Liver (tissue), 9 donors: Measurements from ENCODE around the gene GLI1. TPM values are rescaled to one million over a fixed set of nuclear protein-coding genes. Genes with fewer than 3 reads are reported as not detected.

Experiments
- DNase-seq: peaks from one replicate; pipeline ENCODE4 v3.0.0-alpha.2; 2017; ENCODE audit warnings: low spot score
- H3K27ac ChIP-seq, 2 donors: one replicate each; pipeline ENCODE4 v1.7.0; 2013; ENCODE audit warnings: inconsistent platforms in 2 of 2, low read length in 2 of 2, control low read depth in 1 of 2, low read depth in 1 of 2, mild to moderate bottlenecking in 1 of 2
- H3K27me3 ChIP-seq, 4 donors: one replicate each; pipeline versions ENCODE4 v1.6.1 to v1.7.0; 2013; ENCODE audit warnings: low read length in 3 of 4, inconsistent platforms in 1 of 4, mild to moderate bottlenecking in 1 of 4, moderate library complexity in 1 of 4; ENCODE audit not compliant: control insufficient read depth in 4 of 4, insufficient read depth in 4 of 4
- H3K36me3 ChIP-seq, 4 donors: one replicate each; pipeline versions ENCODE4 v1.6.1 to v1.7.0; 2013; ENCODE audit warnings: low read length in 3 of 4, mild to moderate bottlenecking in 3 of 4, low read depth in 1 of 4, moderate library complexity in 1 of 4; ENCODE audit not compliant: control insufficient read depth in 4 of 4, insufficient read depth in 3 of 4
- H3K4me1 ChIP-seq, 4 donors: one replicate each; pipeline versions ENCODE4 v1.6.1 to v1.7.0; 2013; ENCODE audit warnings: low read length in 3 of 4, mild to moderate bottlenecking in 3 of 4, moderate library complexity in 1 of 4; ENCODE audit not compliant: control insufficient read depth in 4 of 4, insufficient read depth in 4 of 4
- H3K4me3 ChIP-seq, 3 donors: one replicate each; pipeline versions ENCODE4 v1.6.1 to v1.7.0; 2013; ENCODE audit warnings: low read length in 3 of 3, control low read depth in 1 of 3, low read depth in 1 of 3, mild to moderate bottlenecking in 1 of 3
- H3K9ac ChIP-seq, 2 donors: one replicate each; pipeline ENCODE4 v1.7.0; 2013; ENCODE audit warnings: low read length in 2 of 2, mild to moderate bottlenecking in 2 of 2, moderate library complexity in 2 of 2, control low read depth in 1 of 2, low read depth in 1 of 2
- H3K9me3 ChIP-seq, 4 donors: one replicate each; pipeline versions ENCODE4 v1.6.1 to v1.7.0; 2013; ENCODE audit warnings: low read length in 3 of 4; ENCODE audit not compliant: control insufficient read depth in 4 of 4
- CTCF ChIP-seq: fragments of 150-350 bp; IDR thresholded peaks from 2 replicates; pipeline ENCODE4 v1.5.1; 2017; ENCODE audit warnings: improper control_type of control experiment, low read depth, low read length; ENCODE audit not compliant: missing input control
- EGR1 ChIP-seq, 2 donors: IDR thresholded peaks; 2 replicates each; pipeline ENCODE4 v1.6.1; 2016 to 2018; ENCODE audit warnings: antibody characterized with exemption in 2 of 2, low read depth in 2 of 2
- FOXA1 ChIP-seq: IDR thresholded peaks from 2 replicates; pipeline ENCODE4 v1.6.1; 2016; ENCODE audit warnings: antibody characterized with exemption
- FOXA2 ChIP-seq: IDR thresholded peaks from 2 replicates; pipeline ENCODE4 v1.6.1; 2016; ENCODE audit warnings: antibody characterized with exemption
- GABPA ChIP-seq, 2 donors: IDR thresholded peaks in 1 of 2; conservative IDR thresholded peaks in 1 of 2; 2 replicates each; pipeline ENCODE4 v1.6.1; 2016; ENCODE audit warnings: antibody characterized with exemption in 2 of 2, mild to moderate bottlenecking in 1 of 2, moderate library complexity in 1 of 2
- HNF4A ChIP-seq, 2 donors: conservative IDR thresholded peaks; 2 replicates each; pipeline ENCODE4 v1.6.1; 2016; ENCODE audit warnings: antibody characterized with exemption in 2 of 2, mild to moderate bottlenecking in 2 of 2
- HNF4G ChIP-seq: IDR thresholded peaks from 2 replicates; pipeline ENCODE4 v1.6.1; 2016; ENCODE audit warnings: antibody characterized with exemption
- JUND ChIP-seq, 2 donors: IDR thresholded peaks; 2 replicates each; pipeline ENCODE4 v1.6.1; 2016; ENCODE audit warnings: antibody characterized with exemption in 2 of 2
- NR2F2 ChIP-seq: IDR thresholded peaks from 2 replicates; pipeline ENCODE4 v1.6.1; 2016; ENCODE audit warnings: antibody characterized with exemption
- RAD21 ChIP-seq, 2 donors: IDR thresholded peaks; 2 replicates each; pipeline ENCODE4 v1.6.1; 2016; ENCODE audit warnings: antibody characterized with exemption in 2 of 2, mild to moderate bottlenecking in 2 of 2
- RXRA ChIP-seq, 2 donors: IDR thresholded peaks; 2 replicates each; pipeline ENCODE4 v1.6.1; 2017 to 2018; ENCODE audit warnings: antibody characterized with exemption in 2 of 2, mild to moderate bottlenecking in 1 of 2
- SP1 ChIP-seq: IDR thresholded peaks from 2 replicates; pipeline ENCODE4 v1.6.1; 2018; ENCODE audit warnings: antibody characterized with exemption, mild to moderate bottlenecking
- TAF1 ChIP-seq: conservative IDR thresholded peaks from 2 replicates; pipeline ENCODE4 v1.6.1; 2016; ENCODE audit warnings: antibody characterized with exemption, mild to moderate bottlenecking
- YY1 ChIP-seq: IDR thresholded peaks from 2 replicates; pipeline ENCODE4 v1.6.1; 2016; ENCODE audit warnings: antibody characterized with exemption, mild to moderate bottlenecking
- WGBS: extraction: QIAGEN DNeasy Blood & Tissue Kit; methylation state at CpG from one replicate; pipeline ENCODE4 v1.1.7; 2013; 5-methylcytosine and 5-hydroxymethylcytosine counted together
- polyA plus RNA-seq, 2 donors: library from polyadenylated mRNA; stranded (reverse) in 1 of 2; unstranded in 1 of 2; fragments of 200-250 nt in 1 of 2; fragments of >200 nt in 1 of 2; fragmentation: Nextera tagmentation in 1 of 2; extraction: Ambion mirVana in 1 of 2; gene quantifications; one replicate each; pipeline versions ENCODE4 v1.2.1 to v1.2.3, GENCODE V29; 2013 to 2015
- total RNA-seq, 2 donors: library from RNA; depleted of rRNA; stranded (reverse); fragments of >200 nt; gene quantifications; one replicate each; pipeline ENCODE4 v1.2.3, GENCODE V29; 2014
- TF ChIP-seq, protein P1 (sequence below): IDR thresholded peaks from 2 replicates; pipeline ENCODE4 v1.6.1; 2016; ENCODE audit warnings: antibody characterized with exemption
- TF ChIP-seq, protein P2 (sequence below): IDR thresholded peaks from 2 replicates; pipeline ENCODE4 v1.6.1; 2016; ENCODE audit warnings: antibody characterized with exemption
- TF ChIP-seq, protein P3 (sequence below): IDR thresholded peaks from 2 replicates; pipeline ENCODE4 v1.6.1; 2016; ENCODE audit warnings: antibody characterized with exemption, mild to moderate bottlenecking
- TF ChIP-seq, protein P4 (sequence below): IDR thresholded peaks from 2 replicates; pipeline ENCODE4 v1.6.1; 2016; ENCODE audit warnings: antibody characterized with exemption
- donor health status: healthy.
- donor health status: healthy.
- donor health status: healthy.
- donor health status: healthy.
- donor health status: healthy.

Gene GLI1
- total and polyA plus RNA-seq, 4 donors = 0.09 to 0.44 (median 0.24) TPM

DNA sequence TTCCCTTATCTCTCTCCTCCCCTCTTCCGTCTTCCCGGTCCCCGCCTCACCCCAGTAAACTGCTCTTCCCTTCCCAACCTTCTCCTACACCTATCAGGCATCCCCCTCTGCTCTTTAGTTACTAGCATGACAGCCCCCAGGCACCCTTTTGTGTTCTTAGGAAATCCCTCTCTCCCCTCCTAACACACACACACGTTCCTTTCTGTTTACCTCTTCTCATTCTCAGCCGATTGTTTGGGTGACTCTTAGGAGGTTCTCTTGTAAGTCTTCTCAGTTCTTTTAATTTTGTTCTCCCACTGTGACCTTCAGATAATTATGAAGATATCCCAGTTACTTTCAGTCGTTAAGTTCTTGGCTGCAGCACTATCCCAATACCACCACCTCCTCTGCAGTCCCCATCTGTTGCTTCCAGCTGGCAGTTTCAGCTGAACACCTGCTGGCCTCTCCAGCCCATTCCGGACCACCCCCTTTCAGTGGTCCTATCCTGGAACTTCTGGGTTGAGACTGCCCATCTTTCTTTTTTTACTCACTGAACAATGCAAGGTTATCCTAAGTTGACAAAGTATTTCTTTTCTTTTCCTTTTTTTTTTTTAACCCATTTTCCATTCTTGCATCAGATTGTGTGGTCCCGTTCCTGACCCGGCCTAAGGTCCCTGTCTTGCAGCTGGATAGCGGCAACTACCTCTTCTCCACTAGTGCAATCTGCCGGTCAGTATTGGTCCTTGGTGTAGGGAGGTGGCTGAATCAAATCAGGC, 29.0 kb downstream of the GLI1 start:
- WGBS = 27% methylated on average over 11 of the region's 11 CpGs
- Histone ChIP-seq H3K36me3 (peaks cover 5 to 28% (median 18%) of the 10 kb centered on the region in 4 donors), H3K27ac (peak overlapping the region; percentile 62 to 70), H3K9ac (peak overlapping the region; percentile 66 to 93), H3K9me3 (no peaks in the 10 kb centered on the region), H3K27me3 (no peaks in the 10 kb centered on the region), H3K4me1 (peaks cover 2 to 17% (median 11%) of the 10 kb centered on the region in 4 donors), H3K4me3 (peak overlapping the region; percentile 76 to 94 (median 88))
- TF ChIP-seq FOXA1 (no peak), SP1 (no peak), FOXA2 (no peak), HNF4G (no peak), EGR1 (IDR thresholded peaks at IDR 0.05; ENCODE audit: low read depth in 2 of 2) (no peak), CTCF (no peak), GABPA (IDR thresholded peaks at IDR 0.05 in 1 of 2, conservative IDR thresholded peaks at IDR 0.05 in 1 of 2) (no peak), NR2F2 (no peak), YY1 (no peak), TAF1 (no peak), JUND (IDR thresholded peaks at IDR 0.05) (no peak), RAD21 (IDR thresholded peaks at IDR 0.05) (no peak)
- TF ChIP-seq, protein P1, sequence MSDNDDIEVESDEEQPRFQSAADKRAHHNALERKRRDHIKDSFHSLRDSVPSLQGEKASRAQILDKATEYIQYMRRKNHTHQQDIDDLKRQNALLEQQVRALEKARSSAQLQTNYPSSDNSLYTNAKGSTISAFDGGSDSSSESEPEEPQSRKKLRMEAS = no peak
- no peak for DNase-seq

DNA sequence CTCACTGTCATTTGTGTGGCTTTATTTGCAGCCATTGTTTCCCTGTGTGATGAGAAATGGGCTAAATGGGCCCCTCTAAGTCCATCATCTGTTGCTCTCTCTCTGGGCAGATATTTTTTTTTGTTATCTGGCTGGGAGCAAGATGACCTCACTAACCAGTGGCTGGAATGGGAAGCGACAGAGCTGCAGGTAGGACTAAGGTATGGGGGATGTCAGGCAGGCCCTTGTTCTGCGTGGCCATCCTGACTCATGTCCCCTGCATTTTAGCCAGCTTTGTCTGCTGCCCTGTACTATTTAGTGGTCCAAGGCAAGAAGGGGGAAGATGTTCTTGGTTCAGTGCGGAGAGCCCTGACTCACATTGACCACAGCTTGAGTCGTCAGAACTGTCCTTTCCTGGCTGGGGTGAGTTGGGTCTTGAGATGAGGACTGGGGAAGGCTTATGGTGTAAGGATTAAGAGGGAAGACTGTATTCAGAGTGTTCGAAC, 29.6 kb downstream of the GLI1 start:
- Histone ChIP-seq H3K27me3 (no peaks in the 10 kb centered on the region), H3K4me1 (peaks cover 2 to 17% (median 11%) of the 10 kb centered on the region in 4 donors), H3K9me3 (no peaks in the 10 kb centered on the region), H3K27ac (no peak overlapping the region), H3K36me3 (peaks cover 5 to 28% (median 18%) of the 10 kb centered on the region in 4 donors), H3K9ac (peak overlapping the region in 1 of 2 donors; percentile 93), H3K4me3 (peak overlapping the region in 2 of 3 donors; percentile 88 to 94)
- 95% methylated on average over 5 of the region's 5 CpGs for WGBS
- DNase-seq = no peak
- TF ChIP-seq TAF1 = no peak
- TF ChIP-seq, protein P1 = no peak
- TF ChIP-seq, protein P2, sequence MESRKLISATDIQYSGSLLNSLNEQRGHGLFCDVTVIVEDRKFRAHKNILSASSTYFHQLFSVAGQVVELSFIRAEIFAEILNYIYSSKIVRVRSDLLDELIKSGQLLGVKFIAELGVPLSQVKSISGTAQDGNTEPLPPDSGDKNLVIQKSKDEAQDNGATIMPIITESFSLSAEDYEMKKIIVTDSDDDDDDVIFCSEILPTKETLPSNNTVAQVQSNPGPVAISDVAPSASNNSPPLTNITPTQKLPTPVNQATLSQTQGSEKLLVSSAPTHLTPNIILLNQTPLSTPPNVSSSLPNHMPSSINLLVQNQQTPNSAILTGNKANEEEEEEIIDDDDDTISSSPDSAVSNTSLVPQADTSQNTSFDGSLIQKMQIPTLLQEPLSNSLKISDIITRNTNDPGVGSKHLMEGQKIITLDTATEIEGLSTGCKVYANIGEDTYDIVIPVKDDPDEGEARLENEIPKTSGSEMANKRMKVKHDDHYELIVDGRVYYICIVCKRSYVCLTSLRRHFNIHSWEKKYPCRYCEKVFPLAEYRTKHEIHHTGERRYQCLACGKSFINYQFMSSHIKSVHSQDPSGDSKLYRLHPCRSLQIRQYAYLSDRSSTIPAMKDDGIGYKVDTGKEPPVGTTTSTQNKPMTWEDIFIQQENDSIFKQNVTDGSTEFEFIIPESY = no peak
- TF ChIP-seq FOXA1 = no peak
- no peak for TF ChIP-seq NR2F2
- TF ChIP-seq JUND (IDR thresholded peaks at IDR 0.05) = no peak
- TF ChIP-seq CTCF = no peak
- TF ChIP-seq GABPA (IDR thresholded peaks at IDR 0.05 in 1 of 2, conservative IDR thresholded peaks at IDR 0.05 in 1 of 2) = no peak
- TF ChIP-seq RAD21 (IDR thresholded peaks at IDR 0.05) = no peak
- TF ChIP-seq, protein P3, sequence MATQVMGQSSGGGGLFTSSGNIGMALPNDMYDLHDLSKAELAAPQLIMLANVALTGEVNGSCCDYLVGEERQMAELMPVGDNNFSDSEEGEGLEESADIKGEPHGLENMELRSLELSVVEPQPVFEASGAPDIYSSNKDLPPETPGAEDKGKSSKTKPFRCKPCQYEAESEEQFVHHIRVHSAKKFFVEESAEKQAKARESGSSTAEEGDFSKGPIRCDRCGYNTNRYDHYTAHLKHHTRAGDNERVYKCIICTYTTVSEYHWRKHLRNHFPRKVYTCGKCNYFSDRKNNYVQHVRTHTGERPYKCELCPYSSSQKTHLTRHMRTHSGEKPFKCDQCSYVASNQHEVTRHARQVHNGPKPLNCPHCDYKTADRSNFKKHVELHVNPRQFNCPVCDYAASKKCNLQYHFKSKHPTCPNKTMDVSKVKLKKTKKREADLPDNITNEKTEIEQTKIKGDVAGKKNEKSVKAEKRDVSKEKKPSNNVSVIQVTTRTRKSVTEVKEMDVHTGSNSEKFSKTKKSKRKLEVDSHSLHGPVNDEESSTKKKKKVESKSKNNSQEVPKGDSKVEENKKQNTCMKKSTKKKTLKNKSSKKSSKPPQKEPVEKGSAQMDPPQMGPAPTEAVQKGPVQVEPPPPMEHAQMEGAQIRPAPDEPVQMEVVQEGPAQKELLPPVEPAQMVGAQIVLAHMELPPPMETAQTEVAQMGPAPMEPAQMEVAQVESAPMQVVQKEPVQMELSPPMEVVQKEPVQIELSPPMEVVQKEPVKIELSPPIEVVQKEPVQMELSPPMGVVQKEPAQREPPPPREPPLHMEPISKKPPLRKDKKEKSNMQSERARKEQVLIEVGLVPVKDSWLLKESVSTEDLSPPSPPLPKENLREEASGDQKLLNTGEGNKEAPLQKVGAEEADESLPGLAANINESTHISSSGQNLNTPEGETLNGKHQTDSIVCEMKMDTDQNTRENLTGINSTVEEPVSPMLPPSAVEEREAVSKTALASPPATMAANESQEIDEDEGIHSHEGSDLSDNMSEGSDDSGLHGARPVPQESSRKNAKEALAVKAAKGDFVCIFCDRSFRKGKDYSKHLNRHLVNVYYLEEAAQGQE = no peak
- TF ChIP-seq YY1 = no peak
- TF ChIP-seq FOXA2 = no peak
- no peak for TF ChIP-seq SP1
- TF ChIP-seq, protein P4, sequence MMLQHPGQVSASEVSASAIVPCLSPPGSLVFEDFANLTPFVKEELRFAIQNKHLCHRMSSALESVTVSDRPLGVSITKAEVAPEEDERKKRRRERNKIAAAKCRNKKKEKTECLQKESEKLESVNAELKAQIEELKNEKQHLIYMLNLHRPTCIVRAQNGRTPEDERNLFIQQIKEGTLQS = no peak
- TF ChIP-seq RXRA (IDR thresholded peaks at IDR 0.05) = no peak
- TF ChIP-seq HNF4G = no peak
- no peak for TF ChIP-seq HNF4A (conservative IDR thresholded peaks at IDR 0.05)
- no peak for TF ChIP-seq EGR1 (IDR thresholded peaks at IDR 0.05; ENCODE audit: low read depth in 2 of 2)
